D721Med (cell line): ENCODE measurements around the gene C19orf18.

ENCODE experiments used
- DNase-seq: peaks from one replicate; pipeline ENCODE4 v3.0.0; 2011; ENCODE audit warnings: low spot score; ENCODE audit not compliant: insufficient read length
- FAIRE-seq: peaks from 2 replicates; lab custom pipeline; 2011; peaks lifted over from hg19 to GRCh38; lab: Jason Lieb, UNC
- CTCF ChIP-seq: IDR thresholded peaks from 2 replicates; pipeline ENCODE4 v1.5.1; 2012; ENCODE audit warnings: mild to moderate bottlenecking, control low read depth; ENCODE audit not compliant: insufficient read depth; ENCODE audit errors: missing control alignments

C19orf18 gene

GRCh38 chr19:57992841-57993240 is 18.5 kb upstream of the C19orf18 start:
- no peak for FAIRE-seq
- no peak for TF ChIP-seq CTCF
- DNase-seq, result no peak

- no peak for FAIRE-seq
- no peak for TF ChIP-seq CTCF
- DNase-seq, result no peak
Measured at GRCh38 chr19:57978586-57979289, 4.4 kb upstream of the C19orf18 start.

GRCh38 chr19:57964761-57965160 is 9.6 kb downstream of the C19orf18 start:
- TF ChIP-seq CTCF, result no peak
- FAIRE-seq (no peak), DNase-seq (no peak)

DNA sequence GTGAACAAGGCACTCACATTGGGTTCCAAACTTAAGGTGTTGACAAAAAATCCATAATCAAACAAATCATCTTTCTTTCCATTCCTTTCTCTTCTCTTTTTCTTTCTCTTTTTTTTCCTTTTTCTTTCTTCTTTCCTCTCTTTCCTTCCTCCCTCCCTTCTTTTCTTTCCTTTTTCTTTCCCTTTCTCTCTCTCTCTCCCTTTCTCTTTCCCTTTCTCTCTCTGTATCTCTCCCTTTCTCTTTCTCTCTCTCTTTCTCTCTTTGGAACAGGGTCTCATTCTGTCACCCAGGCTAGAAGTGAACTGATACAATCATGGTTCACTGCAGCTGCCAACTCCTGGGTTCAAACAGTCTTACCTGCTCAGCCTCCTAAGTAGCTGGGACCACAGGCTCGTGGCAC is 12.5 kb downstream of the C19orf18 start:
- no peak for FAIRE-seq
- TF ChIP-seq CTCF, result no peak
- no peak for DNase-seq

DNA sequence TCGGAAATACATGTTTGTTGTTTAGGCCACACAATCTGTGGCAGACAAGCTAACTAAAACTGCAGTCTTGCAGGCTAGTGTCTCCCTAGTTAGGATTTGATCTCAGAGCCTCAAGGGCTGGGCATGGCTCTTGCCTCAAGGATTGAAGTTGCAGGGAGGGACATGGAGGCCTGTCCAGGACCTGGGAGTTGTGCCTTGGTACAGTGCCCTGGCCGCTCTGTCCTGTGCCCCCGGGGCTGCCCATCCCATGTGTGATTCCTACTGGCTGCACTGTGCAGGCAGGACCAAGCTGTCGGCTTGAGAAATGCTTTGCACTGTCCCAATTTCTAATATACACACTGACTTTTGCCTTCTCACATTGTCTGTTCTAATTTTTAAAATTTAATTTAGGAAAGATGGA is 19.3 kb downstream of the C19orf18 start:
- FAIRE-seq (no peak), DNase-seq (no peak)
- TF ChIP-seq CTCF, result no peak

DNA sequence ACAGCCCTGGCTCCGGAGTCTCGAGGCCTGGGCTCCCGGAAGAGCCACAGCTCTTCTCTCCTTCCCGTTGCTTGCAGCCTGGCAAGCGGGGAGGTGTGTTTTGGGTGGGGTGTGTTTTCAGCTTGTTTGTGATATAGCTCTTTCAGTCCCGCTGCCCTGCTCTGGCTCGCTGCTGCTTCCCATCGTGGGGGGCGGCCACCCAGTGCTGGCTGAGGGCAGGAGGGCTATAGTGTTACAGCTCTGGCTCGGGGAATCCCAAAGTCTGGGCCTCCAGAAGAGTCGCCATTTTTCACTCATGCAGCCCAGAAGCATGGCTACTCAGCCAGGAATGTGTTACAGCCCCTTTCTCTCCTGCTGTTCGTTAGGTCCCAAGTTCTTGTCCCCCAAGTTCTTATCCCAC is 24.6 kb downstream of the C19orf18 start:
- DNase-seq (no peak), FAIRE-seq (no peak)
- no peak for TF ChIP-seq CTCF

DNA sequence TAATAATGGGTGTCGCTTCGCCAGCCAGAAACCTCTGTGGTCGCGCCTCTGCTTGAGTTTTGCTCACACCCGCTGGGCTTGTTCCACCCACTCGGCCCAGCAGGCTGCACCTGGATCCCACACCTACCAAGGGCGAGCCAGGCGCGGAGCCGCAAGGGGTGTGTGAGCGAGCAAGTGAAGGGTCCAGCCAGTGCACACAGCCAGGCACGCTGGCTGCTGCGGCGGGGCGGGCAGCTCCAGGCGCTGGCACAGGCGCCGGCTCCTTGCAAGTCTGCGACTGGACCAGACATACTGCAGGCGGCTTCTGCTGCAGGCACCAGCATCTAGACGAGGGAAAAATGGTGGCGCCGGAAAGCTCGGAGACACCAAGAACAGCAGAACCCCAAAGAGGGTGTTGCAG is 25.0 kb downstream of the C19orf18 start:
- no peak for FAIRE-seq
- DNase-seq, result no peak
- no peak for TF ChIP-seq CTCF
